Astrocyte of the hippocampus (primary cell): ENCODE measurements around the gene MICU1.

ENCODE experiments used
- DNase-seq: peaks from one replicate; pipeline ENCODE4 v3.0.0; 2011; ENCODE audit warnings: low read depth, low spot score

The MICU1 gene

DNA sequence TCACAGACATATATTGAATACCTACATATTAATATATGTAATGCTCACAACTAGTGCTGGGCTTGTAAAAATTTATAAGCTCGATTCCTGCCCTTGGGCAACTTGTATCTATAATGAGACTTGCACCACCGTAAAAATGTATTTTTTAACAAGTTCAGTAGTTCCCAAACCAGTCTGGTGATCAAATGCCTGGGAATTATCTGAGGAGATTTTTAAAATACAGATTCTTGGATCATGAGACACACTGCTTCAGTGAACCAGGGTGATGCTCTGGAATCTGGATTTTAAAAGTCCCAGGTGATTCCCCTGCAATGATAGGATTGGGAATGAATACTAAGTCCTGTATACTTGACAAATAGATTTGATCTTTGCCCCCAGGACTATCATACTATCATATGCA is 4.3 kb upstream of the MICU1 start:
- DNase-seq: no peak

DNA sequence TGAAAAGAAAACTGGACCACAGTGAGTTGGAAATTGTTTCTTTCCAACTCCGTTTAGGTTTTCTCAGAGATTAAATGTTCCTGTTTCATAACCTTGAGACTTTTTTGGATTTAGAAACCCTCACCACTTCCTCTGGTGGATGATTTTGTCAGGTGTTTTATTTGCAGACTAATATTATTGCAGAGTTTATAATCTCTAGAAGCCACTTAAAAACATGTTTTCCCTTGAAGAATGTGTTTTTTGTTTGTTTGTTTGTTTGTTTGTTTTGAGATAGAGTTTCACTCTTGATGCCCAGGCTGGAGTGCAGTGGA is 520 bp upstream of the MICU1 start:
- DNase-seq: no peak

DNA sequence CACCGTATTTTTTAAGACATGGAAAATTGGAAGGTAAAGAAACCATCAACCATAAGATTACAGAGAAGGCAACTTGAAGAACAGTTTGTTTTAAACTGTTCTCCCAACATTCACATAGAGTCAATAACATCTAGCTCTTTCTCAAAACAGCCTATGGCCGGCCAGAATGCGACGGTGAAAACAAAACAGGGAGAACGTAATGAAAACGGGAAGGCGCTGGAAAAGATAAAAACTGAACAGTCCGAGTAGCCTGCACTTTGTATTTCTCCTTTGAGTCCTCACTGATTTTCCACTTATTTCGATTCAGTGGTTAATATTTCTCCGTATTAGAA is 637 bp downstream of the MICU1 start:
- DNase-seq: no peak

DNA sequence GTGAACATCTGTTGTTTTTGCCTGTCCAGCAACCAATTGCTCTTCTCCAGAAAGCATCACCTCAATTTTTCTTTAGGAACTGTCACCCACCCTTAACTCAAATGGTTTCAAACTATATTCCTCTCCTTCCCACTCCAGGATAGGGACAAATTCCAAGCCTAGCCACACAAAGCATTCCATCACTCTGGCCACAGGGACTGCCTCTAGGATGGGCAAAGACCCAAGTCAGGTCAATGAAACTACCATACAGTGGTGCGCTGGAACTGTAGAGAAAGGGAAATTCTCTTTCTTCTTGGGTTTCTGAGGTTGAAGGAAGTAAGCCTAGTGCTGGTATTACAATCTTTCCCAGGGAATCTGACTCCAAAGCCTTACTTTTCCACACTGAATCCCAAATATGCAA is 3.6 kb downstream of the MICU1 start:
- DNase-seq: peak; percentile 87

DNA sequence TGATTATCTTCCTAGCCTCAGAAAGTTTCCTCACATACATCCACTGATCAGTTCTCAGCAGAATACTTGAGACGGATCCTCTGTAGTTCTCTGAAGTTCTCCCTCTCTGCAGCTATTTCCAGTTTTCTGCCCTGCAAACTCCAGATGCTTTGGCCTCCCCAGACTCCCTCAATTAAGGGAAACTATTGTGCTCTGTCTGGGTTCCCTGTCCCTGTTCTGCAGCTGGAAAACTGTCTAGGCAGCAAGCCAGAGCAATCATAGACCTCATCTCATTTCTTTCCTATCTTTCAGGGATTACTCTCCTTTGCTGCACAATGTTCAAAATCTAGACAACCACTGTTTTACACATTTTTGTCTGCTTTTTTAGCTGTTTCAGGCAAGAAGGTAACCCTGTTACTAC is 9.2 kb downstream of the MICU1 start:
- no peak for DNase-seq

DNA sequence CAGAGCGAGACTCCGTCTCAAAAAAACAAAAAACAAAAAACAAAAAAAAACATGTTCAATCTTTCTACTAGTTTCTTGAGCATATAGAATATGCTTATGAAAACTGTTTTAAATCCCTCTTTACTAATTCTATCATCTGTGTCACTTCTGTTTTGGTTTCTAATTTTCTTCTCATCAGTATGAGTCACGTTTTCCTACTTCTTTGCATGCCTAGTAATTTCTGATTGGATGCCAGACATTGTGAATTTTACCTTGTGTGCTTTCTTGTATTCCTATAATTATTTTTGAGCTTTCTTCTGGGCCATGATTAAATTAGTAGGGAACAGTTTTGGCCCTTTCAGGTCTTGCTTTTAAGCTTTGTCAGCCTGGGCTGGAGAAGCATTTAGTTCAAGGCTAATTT is 9.9 kb downstream of the MICU1 start:
- DNase-seq: no peak

DNA sequence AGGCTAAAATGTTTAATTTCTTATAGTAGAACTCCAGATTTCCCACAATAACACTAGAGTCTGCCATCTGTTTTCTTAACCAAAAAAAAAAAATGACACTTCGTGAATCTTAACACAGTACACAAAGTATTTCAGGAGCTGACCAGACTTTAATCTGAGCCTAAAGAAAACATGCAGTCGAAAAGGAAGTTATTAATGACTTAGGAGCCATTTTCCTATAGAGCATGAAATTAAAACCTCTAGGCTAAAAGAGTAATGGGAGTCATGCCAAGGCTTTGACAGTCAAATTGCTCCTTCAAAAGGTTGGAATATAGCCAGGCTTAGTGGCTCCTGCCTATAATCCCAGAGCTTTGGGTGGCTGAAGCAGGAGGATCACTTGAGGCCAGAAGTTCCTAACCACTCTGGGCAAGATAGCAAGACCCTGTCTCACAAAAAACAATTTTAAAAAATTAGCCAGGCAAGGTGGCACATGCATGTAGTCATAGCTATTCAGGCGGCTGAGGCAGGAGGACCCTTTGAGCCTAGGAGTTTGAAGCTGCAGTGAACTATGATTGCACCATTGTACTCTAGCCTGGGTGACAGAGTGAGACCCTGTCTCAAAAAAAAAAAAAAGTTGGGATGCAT is 13.6 kb downstream of the MICU1 start:
- DNase-seq: peak; percentile 29

DNA sequence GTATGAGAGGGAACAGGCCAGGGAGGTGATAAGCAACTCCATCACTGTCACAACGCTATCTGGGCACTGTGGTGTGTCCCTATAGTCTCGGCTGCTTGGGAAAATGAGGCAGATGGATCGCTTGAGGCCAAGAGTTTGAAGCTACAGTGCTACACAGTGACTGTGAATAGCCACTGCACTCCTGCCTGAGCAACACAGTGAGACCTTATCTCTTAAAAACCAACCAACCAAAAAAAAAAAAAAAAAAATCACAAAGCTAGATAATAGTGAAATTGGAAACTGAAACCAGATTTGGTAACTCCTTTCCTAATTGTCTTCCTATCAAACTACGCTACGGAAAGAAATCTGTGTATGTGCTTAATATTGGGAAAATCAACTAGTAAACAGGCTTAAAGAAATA is 14.1 kb downstream of the MICU1 start:
- no peak for DNase-seq

DNA sequence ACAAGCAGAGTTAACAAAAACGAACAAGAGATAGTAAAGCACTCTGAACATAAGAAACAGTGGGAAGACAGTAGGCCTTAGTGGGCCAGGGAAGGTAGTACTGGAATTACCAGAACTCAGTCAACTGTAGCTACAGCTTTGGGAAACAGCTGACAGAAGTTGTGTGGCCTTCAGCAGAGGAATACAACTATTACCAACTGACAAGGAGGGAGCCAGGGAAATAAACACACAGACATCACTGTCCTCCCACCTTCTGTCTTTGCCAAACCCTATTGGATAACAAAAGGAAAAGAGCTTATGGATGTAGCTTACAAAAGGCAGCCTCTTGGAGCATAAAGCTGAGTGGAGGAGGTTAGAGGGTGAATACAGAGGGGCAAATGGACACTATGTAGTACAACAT is 15.4 kb downstream of the MICU1 start:
- DNase-seq: no peak

DNA sequence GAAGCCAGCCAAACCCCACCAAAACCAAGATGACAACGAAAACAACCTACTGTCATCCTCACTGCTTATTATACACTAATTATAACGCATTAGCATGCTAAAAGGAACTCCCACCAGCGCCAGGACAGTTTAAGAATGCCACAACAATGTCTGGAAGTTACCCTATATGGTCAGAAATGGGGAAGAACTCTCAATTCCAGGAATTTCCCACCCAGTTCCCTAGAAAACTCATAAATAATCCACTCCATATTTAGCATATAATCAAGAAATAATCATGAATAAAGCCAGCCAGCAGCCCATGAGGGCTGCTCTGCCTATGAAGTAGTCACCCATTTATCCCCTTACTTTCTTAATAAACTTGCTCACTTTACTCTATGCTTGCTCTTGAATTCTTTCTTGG is 20.8 kb downstream of the MICU1 start:
- DNase-seq: peak; percentile 50

DNA sequence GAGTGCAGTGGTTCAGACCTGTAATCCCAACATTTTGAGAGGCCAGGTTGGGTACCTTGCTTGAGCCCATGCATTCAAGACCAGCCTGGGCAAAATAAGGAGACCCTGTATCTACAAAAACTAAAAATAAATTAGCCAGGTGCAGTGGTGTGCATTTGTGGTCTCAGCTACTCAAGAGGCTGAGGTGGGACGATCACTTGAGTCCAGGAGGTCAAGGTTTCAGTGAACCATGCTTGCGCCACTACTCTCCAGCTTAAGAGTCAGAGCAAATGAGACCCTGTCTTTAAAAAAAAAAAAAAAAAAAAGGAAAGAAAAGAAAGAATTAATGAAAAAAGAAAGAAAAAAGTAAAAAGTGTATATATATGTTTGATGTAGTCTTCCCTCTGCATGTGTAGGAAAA is 24.7 kb downstream of the MICU1 start:
- DNase-seq: no peak

DNA sequence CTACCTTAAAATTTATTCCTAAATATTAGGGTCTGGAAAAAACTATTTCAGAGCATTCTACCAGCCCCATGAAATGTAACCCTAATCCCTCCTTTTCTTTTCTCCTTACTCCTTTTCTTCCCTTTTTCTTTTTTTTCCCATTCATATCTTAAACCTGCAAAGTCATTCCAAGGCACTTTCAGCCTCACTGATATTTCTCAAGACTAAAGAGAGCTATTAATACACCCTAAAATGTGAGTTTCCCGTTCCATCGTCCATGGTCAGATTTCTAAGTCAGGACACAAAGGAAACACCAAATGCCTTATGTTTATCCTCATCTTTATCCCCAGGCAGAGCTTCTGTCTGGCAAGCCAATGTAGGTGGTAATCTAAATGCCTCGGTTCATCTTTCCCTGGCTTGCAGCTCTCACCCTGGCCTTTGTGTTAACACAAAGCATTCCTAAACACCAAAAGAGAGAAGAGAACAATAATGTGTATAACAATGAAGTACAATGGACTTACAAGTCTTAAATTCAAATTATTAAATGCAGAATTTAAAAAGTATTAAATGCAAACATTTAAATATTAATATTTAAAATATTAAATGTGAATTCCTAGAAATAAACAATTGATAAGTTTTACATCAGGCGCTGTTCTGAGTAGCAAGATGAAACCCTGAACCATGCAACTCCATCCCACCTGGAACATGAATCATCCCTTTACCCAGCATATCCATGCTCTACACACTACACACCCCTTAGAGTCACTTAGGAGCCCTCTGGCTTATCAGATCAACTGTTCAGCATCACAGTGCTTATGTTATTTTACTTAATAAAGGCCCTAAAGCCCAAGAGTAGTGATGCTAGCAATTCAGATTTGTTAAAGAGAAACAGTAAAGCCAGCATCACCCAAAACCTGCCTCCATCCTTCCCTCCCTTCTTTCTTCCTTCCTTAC is 26.8 kb downstream of the MICU1 start:
- no peak for DNase-seq

DNA sequence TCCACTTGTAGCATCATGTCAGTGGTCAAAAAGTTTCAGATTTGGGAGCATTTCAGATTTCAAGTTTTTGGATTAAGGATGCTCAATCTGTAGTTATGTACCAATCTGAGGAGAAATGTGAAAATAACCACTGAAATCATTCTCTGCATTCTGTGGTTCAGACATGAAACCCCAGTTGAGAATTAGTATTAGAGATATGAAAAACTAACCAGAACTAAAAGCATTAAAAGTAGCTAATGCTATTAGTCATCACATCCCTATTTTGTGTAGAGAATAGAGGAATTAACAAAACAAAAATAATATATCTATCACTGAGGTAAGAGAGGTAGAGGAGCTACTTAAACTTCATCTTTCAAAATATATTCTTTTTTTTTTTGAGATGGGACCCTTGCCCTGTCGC is 28.0 kb downstream of the MICU1 start:
- peak; percentile 40 for DNase-seq

DNA sequence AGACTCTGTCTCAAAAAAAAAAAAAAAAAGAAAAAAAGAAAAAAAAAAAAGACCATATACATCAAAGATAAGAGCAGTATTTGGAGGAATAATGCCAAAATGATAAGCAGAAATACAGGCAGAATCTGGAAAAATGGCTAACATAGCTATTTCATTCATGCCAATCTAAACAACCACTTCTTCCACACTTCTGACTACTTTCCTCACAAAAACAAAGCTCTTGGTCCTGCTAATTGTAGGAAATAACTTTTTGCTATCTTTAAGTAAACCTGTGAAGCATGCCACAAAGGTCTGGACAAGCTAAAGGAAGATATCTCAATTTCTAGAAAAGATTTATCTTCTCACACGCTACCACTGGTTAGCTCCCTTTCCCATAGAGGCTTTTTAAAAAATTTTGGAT is 30.4 kb downstream of the MICU1 start:
- no peak for DNase-seq

DNA sequence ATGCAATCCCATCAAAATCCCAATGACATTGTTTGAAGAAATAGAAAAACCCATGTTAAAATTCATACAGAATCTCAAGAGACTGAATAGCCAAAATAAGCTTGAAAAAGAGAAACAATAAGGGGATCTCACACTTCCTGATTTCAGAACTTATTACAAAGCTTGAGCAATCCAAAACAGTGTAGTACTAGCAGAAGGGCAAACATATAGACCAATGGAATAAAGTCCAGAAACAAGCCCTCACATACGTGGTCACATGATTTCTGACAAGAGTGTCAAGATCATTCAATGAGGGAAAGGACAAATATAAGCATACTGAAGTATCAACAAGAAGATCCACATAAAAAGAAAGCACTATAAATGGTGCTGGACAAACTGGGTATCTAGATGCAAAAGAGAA is 31.9 kb downstream of the MICU1 start:
- no peak for DNase-seq

DNA sequence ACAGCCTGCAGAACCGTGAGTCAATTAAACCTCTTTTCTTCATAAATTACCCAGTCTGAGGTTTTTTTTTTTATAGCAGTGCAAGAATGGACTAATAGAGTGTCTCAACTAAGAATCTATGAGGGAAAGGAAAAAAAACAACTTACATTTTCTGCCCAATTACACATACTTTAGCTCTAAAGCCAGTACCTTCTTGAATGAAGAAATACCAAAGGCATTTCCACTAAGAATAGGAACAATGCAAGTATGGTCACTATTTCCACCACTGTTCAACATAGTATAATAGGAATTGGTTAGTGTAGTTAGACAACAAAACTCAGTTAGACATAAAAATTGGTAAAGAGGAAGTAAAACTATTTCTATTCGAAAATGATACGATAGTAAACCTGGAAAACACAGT is 37.6 kb downstream of the MICU1 start:
- DNase-seq: peak; percentile 70

DNA sequence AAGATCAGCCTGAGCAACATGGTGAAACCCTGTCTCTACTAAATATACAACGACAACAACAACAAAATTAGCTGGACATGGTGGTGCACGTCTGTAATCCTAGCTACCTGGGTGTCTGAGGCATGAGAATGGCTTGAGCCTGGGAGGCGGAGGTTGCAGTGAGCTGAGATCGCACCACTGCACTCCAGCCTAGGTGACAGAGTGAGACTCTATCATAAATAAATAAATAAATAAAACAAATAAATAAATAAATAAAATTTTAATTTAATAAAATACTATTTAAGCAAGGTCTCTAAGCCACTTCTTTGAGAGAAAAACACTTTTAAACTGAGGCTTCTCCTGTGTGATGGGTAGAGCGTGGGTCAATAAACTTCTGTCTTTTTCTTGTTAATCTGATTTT is 38.3 kb downstream of the MICU1 start:
- no peak for DNase-seq

DNA sequence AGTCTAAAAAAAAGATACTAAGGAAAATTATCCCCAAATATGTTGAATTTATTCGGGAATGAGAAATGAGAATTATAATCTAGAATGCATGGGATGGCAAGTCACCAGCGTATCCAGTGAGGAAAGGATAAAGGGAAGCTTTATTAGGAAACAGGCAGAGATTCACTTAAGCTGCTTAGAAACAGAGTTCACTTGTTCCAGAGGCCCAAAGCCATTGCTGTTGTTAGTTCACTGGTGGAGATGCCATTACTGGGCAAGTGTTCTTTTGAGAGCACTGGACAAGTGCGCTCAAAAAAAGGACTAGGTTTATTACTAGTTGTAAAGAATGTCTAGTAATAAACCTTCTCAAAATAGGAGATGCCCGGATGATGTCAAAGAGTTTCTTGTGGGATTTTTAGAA is 51.2 kb downstream of the MICU1 start:
- DNase-seq: no peak

DNA sequence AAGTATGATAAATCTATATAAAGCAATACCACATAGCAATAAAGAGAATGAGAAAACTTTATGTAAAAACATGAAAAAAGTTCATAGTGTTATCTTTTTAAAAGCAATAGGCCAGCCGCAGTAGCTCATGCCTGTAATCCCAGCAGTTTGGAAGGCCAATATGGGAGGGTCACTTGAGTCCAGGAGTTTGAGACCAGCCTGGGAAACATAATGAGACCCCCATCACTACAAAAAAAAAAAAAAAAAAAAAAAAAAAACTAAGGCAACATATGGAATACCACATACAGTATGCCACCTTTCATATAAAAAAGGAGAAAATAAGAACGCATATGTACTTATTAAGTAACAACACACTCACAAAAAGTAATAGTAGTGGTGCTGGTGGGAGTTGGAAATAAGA is 52.8 kb downstream of the MICU1 start:
- DNase-seq: no peak

DNA sequence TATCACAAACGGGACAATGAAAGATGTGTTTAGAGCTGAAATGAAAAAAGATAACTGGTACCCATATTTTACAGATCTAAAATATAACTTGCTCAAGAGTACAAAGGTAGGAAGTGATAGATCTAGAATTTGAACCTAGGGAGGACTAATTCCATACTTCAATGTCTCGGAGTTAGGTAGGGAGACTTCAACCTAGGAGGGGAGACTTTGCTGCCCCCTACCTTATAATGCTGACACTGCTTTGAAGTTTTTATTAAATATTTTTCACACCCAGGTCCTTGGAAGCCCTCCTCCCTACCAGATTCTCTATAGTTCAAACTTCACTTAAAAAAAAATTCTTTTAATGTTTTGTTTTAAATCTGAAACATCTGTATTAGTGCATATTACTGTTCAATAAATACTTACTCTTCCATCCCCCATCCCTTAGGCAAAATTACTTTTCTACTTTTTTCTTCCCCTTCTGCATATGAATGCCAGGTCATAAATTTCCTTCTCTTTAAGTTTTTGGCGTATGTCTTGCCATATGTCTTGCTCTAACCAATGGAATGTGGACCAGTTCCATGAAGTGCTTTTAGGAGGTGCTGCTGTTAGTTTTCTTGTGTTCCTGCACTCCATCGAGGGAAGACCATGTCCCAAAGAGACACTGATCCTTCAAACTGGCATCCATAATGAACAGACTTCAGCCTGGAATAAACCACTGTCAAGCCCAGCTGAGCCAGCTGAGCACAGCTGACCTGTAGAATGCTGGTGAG is 57.8 kb downstream of the MICU1 start:
- peak; percentile 4 for DNase-seq

DNA sequence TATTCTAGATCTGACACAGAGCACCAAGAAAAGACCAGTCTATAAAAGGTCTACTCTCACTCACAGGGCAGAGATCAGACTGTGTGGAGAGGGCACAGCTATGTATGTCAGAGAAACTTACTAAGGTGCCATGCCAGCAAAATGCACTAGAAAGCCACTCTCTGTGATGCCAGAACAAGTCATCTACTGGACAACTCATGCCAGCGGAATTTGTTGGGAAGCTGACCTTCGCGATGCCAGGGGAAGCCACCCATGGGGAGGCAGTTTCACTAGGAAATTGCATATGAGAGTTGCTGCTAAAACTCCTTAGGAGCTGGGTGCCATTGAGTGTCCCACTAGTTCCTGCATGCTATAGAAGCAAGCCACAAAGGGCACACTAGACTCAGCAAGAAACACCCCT is 58.5 kb downstream of the MICU1 start:
- peak; percentile 63 for DNase-seq

DNA sequence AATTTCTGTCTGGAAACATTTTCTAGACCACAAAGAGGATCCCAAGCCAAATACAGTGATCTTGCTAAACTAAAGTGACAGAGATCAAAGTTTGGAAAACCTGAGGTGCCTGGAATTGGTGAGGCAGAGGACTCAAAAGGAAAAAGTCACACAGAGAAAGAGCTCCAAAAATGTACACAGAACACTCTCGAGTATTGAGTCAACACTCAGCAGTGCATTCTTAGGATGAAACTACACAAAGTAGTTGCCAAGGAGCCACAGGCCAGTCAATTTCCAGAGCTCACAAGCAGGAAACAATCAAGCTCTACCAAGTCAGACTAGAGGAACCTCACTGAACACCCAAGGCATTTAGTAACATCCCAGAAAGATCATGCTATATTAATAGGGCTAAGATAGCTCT is 61.3 kb downstream of the MICU1 start:
- peak; percentile 54 for DNase-seq

DNA sequence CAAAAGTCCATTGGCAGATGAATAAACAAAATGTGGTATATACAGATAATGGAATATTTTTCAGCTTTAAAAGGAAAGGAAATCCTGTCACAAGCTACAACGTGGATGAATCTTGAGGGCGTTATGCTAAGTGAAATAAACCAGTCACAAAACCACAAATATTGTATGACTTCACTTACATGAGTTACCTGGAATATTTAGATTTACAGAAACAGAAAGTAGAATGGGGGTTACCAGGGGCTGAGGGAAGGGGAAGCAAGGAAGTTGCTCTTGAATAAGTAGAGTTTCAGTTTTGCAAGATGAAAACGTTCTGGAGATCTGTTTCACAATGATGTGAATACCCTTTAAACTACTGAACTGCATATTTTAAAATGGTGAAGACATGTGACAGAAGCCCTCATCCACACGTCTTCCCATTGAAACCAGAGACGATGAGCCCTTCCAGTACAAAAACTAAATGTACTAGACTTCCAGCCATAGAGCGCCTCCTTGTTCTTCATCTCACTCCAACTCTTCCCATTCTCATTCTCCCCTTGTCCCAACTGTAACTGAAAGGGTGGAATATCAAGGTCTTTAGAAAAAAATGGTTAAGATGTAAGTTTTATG is 62.4 kb downstream of the MICU1 start:
- DNase-seq: no peak
